ENCODE measurements around the gene TFF1.

DNA sequence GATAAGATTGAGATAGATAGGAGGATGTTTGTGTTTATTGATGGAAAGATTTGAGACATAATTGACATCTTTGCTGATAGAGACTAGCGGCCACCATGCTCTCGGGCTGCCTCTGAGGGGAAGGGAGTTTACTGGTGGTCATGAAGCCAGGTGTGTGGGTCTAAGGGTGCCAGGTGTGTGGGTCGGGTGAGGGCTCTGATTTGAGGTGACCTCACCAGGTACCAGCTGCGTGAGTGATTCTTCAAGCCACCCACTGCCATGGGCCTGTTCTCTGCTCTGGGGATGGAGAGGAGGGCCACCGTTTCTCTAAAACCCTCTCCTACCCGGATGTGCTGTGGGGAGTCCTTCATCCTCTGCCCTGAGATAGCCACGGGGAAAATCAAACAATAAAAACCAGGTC is 40.5 kb upstream of the TFF1 start:
- TF ChIP-seq, protein P1, sequence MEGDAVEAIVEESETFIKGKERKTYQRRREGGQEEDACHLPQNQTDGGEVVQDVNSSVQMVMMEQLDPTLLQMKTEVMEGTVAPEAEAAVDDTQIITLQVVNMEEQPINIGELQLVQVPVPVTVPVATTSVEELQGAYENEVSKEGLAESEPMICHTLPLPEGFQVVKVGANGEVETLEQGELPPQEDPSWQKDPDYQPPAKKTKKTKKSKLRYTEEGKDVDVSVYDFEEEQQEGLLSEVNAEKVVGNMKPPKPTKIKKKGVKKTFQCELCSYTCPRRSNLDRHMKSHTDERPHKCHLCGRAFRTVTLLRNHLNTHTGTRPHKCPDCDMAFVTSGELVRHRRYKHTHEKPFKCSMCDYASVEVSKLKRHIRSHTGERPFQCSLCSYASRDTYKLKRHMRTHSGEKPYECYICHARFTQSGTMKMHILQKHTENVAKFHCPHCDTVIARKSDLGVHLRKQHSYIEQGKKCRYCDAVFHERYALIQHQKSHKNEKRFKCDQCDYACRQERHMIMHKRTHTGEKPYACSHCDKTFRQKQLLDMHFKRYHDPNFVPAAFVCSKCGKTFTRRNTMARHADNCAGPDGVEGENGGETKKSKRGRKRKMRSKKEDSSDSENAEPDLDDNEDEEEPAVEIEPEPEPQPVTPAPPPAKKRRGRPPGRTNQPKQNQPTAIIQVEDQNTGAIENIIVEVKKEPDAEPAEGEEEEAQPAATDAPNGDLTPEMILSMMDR (IDR thresholded peaks at IDR 0.05): no peak
- TF ChIP-seq POLR2A (IDR thresholded peaks at IDR 0.05) (no peak), POLR2AphosphoS5 (IDR thresholded peaks at IDR 0.05) (no peak)

Data from transverse colon (tissue), 4 donors.